HFF-Myc (cell line): Measurements from ENCODE around the gene MAP3K19.

Experiments
- DNase-seq: peaks from one replicate; pipeline ENCODE4 v3.0.0-alpha.2; 2011; ENCODE audit warnings: low read depth; ENCODE audit errors: extremely low read depth
- H3K4me3 ChIP-seq: replicated peaks from 2 replicates; pipeline ENCODE4 v1.5.1; 2011; ENCODE audit warnings: low read depth, mild to moderate bottlenecking, control low read depth, low read length
- TF ChIP-seq, protein P1 (sequence below): IDR thresholded peaks from 2 replicates; pipeline ENCODE4 v1.5.1; 2012; ENCODE audit warnings: mild to moderate bottlenecking, low read depth, low read length, control low read depth; ENCODE audit errors: missing control alignments

The MAP3K19 gene

GRCh38 chr2:135030826-135031225, 16.4 kb downstream of the MAP3K19 start:
- TF ChIP-seq, protein P1, sequence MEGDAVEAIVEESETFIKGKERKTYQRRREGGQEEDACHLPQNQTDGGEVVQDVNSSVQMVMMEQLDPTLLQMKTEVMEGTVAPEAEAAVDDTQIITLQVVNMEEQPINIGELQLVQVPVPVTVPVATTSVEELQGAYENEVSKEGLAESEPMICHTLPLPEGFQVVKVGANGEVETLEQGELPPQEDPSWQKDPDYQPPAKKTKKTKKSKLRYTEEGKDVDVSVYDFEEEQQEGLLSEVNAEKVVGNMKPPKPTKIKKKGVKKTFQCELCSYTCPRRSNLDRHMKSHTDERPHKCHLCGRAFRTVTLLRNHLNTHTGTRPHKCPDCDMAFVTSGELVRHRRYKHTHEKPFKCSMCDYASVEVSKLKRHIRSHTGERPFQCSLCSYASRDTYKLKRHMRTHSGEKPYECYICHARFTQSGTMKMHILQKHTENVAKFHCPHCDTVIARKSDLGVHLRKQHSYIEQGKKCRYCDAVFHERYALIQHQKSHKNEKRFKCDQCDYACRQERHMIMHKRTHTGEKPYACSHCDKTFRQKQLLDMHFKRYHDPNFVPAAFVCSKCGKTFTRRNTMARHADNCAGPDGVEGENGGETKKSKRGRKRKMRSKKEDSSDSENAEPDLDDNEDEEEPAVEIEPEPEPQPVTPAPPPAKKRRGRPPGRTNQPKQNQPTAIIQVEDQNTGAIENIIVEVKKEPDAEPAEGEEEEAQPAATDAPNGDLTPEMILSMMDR = no peak
- no peak overlapping the region for H3K4me3 ChIP-seq
- no peak for DNase-seq

DNA sequence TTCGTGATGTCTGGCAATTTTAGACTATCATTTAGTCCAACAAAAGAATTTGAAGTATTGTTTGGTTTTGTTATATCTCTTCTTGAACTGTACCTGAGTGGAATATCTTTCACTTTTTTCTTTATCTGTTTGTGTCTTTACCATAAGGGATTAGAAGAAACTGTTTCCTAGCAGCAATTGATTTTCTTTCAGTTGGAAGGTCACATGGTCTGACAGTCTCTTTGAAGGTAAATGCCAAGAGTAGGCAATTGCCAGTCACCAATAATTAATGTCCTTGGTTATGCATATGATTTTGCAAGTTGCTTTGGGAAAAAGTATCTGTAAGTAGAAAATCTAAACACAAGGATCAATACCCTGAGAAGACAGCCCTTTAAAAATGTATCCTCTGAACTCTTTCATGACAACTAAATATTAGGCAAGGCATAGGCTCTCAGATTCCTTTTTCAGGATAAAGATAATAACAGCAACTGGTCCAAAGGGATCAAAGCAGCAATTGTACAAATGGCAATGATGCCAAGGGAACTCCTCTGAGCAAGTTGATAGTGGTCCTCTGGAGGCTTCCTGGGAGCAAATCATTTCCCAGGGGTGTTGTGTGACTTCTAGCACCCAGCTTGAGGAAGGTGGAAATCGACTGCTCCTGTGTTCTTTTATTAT, 17.6 kb downstream of the MAP3K19 start:
- TF ChIP-seq, protein P1 = no peak
- DNase-seq = no peak
- no peak overlapping the region for H3K4me3 ChIP-seq

DNA sequence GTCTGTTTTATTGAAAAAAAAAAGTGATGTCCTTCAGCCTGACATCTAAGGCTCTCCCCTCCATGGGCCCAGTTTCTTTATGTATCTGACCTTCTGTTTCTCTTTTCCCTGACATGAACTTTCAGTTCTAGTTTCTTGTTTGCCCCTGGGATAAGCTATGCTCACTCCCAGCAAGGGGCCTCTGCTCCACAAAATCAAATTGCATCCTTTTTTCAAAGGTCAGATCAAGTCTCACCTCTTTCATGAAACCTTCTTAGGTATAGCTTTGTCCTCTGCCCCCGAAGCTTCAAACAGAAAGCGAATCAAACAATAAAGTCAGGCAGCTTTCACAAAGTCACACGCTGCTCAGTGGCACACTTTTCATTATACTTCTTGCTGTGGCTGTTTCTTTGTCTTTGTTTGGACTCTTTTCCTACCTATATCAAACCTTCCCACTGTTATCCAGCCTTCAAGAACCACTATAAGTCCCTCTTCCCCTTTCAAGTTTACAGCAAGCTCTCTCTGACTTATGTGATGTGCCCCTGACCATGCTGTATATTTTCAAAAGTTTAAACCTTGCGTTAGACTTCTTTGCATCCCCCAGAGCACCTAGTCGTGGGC, 23.3 kb downstream of the MAP3K19 start:
- TF ChIP-seq, protein P1 = no peak
- no peak for DNase-seq
- no peak overlapping the region for H3K4me3 ChIP-seq

DNA sequence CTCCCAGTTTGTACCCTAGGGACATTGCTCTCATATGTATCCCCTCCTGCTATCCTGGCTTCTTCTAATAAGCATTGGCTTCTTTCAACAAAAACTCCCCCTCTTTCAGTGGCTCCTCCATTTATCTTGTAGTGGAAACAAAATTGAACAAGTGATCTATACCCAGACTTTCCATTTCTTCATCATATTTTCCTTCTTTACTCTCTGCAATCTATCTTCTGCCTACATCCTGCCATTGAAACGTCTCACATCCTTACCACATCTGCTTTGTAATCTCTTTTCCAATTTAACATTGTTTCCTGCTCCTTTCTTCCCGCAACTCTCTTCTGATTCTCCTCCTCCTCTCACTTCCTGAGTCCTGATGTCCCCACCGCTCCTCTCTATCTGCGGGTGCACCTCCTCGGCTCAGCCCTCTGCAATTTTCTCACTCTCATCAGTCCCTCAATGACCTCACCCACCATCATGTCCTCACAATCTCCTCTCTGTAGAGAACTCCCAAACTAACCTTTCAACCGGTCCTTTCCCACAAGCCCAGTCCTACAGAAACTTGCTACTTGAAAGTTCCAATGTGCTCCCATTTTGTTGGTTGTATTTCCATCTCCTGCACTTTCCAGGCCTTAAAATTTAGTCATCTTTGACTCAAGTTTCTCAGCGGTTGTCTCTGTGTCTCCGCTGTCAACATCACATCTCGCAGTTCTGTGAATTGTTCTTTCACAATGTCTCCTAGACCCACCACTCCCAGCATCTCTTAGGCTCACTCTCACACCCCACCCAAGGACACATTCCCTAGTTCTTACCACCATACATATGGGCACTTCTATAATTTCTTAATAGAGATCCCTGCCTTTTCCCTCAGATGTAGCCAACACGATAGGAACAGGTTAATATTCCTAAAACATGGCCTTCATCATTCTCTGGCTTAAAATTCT, 24.0 kb downstream of the MAP3K19 start:
- H3K4me3 ChIP-seq = no peak overlapping the region
- TF ChIP-seq, protein P1 = no peak
- no peak for DNase-seq

DNA sequence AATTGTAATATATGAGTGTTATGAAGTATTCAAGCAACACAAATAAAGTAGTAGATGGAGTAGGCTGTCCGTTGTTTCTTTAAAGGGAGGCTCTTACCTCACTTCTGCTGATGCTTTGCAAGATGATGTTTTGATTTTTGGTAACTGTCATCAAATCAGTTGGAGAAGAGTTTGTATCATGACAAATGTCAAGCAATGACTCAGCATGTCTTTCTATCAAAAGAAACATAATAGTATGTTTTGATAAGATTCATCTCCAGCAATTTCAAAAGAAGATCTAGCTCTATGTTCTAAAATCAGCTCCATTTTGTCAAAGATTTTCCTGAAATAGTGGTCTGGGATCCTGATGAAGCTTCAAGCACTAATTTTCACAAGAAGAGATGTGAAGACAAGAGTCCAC, 25.6 kb downstream of the MAP3K19 start:
- TF ChIP-seq, protein P1 = no peak
- DNase-seq = no peak
- H3K4me3 ChIP-seq = no peak overlapping the region

DNA sequence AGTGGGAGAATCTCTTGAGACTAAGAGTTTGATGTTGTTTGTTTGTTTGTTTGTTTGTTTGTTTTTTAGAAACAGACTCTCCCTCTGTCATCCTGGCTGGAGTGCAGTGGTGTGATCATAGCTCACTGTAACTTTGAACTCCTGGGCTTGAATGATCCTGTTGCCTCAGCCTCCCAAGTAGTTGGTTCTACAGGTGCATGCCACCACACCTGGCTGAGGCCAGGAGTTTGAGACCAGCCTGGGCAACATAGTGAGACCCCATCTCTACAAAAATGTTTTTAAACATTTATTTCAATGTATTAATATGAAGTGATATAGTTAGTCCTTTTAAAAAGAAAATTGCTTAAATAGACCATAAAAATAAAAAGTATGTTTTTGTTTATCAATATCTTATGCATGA, 35.6 kb downstream of the MAP3K19 start:
- no peak overlapping the region for H3K4me3 ChIP-seq
- TF ChIP-seq, protein P1 = no peak

More for the DNA sequence above, 35.6 kb downstream of the MAP3K19 start:
- no peak for DNase-seq
